GM11168 (cell line): ENCODE measurements around the gene CES3.
"Not testable (repeated sequence)": the region's sequence is repeated elsewhere in the genome, so short reads cannot be mapped to it uniquely, and the experiment has no call there.

Experiments used
- in situ Hi-C: fragments of 300-500 bp; cut with MboI; formaldehyde crosslinking; loops from one replicate; pipeline ENCODE4 v1.12.0; 2022; ENCODE audit warnings: low sequenced_read_pairs; ENCODE audit not compliant: unreplicated experiment

CES3 gene

DNA sequence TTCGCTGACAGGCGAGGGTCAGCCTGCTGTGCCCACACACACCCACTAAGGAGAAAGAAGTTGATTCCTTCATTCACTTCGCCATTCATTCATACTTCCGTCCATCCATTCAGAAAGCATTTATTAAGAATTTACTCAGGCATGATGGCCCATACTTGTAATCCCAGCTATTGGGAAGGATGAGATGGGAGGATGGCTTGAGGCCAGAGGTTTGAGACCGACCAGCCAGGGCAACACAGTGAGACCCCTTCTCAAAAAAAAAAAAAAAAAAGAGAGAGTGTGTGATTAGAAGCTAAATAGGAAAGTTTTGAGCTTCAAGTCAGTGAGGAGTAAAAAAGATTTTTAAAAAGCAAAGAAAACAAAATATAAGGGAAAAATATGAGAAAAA lies 17.0 kb upstream of the CES3 start:
- in situ Hi-C loops = no loop called here

GRCh38 chr16:66944971-66945370 lies 16.1 kb upstream of the CES3 start:
- in situ Hi-C loops = not testable (repeated sequence)

GRCh38 chr16:66945939-66946338 lies 15.1 kb upstream of the CES3 start:
- in situ Hi-C loops = no loop called here

DNA sequence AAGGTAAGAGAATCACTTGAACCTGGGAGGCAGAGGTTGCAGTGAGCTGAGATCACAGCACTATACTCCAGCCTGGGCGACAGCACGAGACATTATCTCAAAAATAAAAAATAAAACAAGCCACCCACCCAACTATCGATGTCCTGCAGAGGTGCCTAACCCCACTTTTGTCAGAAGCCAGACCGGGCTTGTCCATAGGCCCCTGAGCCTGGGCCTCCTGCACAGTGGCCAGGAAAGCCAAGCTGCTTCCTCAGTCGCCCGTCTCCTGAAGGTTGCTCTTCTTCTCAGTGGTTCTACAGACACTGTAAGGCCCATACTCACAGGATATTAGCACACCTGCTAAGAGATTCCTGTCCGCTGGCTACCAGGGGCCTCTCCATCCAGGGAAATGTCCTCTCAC lies 14.5 kb upstream of the CES3 start:
- in situ Hi-C loops = no loop called here

GRCh38 chr16:66946974-66947301 lies 14.1 kb upstream of the CES3 start:
- in situ Hi-C loops = no loop called here

DNA sequence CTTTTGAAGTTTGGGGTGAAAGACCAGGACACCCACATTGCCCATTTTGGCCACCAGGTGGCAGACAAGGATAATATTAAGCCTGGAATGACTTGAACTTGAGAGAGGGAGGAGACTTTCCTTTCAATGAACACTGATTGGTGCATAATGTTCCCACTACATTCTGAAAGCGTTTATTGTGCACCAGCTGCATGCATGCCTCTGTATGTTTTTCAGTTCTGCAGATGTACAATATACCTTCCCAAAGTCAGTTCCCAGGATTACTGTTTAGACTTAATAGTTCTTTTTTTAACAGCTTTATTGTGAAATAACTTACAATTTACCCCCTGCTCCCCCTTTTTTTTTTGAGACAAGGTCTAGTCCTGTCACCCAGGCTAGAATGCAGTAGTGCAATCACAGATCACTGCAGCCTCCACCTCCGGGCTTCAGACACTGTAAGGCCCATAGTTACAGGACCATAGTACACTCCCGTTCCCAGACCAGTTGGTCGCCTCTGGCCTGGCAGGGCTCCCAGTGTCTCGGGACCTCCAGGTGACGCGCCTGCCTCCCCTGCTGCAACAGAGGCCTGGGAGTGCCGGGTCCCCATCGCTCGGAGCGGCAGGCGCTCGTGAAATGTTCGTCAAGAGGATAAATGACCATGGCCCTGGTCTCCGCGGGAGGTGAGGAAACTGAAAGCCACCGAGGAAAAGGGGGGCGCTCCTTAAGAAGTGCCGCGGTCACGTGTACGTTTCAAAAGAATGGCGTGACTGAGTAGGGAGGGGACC lies 13.6 kb upstream of the CES3 start:
- in situ Hi-C loops = no loop called here

- in situ Hi-C loops = no loop called here
Observed at GRCh38 chr16:66948134-66948836, 12.8 kb upstream of the CES3 start.

GRCh38 chr16:66948837-66949225 lies 12.2 kb upstream of the CES3 start:
- in situ Hi-C loops = no loop called here

GRCh38 chr16:66949472-66949871 lies 11.6 kb upstream of the CES3 start:
- in situ Hi-C loops = no loop called here

- in situ Hi-C loops = loop anchor here (25.0 kb wide), 1 partner anchor 462 kb away; the partner anchor contains the start of gene ZDHHC1
Observed at GRCh38 chr16:66950437-66950836, 10.6 kb upstream of the CES3 start.

DNA sequence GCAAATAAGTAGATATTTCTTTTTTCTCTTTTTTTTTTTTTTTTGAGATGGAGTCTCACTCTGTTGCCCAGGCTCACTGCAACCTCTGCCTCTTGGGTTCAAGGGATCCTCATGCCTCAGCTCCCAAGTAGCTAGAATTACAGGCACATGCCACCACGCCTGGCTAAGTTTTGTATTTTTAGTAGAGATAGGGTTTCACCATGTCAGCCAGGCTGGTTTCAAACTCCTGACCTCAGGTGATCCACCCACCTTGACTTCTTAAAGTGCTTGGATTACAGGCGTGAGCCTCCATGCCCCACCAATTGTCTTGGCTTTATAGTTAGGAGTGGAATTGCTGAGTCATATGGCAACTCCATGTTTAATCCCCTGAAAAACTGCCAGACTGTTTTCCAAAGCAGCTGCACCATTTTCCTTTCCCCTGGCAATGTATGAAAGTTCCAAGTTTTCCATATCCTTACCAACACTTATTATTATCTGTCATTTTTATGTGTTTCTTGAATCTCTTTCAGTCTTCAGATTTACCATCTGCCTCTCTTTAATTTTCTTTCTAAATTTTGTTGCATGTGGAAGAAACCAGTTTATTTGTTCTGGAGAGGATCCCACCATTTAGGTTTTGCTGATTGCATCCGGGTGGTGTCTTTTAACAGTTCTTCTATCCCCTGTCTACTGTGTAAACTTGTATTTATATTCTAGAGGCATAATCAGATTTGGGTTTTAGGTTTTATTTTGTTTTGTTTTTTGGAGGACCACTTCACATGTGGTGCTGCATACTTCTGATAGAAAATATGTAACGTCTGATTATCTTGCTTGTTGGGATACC lies 9.9 kb upstream of the CES3 start:
- in situ Hi-C loops = loop anchor here (25.0 kb wide), 1 partner anchor 461 kb away; the partner anchor contains the start of gene ZDHHC1

GRCh38 chr16:66952430-66953110 lies 8.5 kb upstream of the CES3 start:
- in situ Hi-C loops = loop anchor here (25.0 kb wide), 1 partner anchor 460 kb away; the partner anchor contains the start of gene ZDHHC1

DNA sequence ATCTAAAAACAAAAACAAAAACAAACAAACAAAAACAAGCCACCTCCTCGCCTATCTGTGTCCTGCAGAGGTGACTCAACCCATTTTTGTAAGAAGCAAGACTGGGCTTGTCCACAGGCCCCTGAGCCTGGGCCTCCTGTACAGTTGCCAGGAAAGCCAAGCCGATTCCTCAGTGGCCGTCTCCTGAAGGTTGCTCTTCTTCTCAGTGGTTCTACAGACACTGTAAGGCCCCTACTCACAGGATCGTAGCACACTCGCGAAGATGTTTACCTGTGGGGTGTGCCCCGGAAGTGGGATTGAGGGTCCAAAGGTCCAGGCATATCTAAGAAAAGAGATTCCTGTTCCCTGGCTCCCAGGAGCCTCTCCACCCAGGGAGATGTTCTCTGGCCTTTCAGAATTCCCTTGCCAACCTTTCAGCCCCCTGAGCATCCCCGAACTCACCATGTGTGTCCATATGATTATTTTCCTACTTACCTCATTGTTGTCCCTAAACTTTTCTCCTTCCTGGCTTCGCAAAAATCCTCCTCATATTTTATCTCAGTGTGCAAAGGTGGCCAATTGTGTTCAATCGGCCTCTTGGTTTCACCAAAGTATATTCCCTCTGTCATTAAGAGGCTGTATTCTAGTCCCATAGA lies 7.5 kb upstream of the CES3 start:
- in situ Hi-C loops = loop anchor here (25.0 kb wide), 1 partner anchor 459 kb away; the partner anchor contains the start of gene ZDHHC1

DNA sequence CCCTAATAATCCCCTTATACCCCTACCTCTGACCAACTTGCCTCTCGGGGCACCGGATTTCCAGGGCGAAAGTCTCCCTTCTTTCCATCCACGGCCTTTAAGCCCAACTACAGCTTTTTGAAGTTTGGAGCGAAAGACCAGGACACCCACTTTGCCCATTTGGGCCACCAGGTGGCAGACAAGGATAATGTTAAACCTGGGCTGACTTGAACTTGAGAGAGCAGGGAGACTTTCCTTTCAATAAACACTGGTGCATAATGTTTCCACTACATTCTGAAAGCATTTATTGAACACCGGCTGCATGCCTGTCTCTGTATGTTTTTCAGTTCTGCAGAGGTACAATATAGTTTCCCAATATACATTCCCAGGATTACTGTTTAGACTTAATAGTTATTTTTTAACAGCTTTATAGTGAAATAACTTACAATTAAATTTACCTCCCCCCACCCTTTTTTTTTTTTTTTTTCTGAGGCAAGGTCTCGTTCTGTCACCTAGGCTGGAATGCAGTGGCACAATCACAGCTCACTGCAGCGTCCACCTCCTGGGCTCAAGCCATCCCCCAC lies 6.9 kb upstream of the CES3 start:
- in situ Hi-C loops = loop anchor here (25.0 kb wide), 1 partner anchor 458 kb away; the partner anchor contains the start of gene ZDHHC1

GRCh38 chr16:66955363-66956153 lies 5.5 kb upstream of the CES3 start:
- in situ Hi-C loops = loop anchor here (25.0 kb wide), 1 partner anchor 457 kb away; the partner anchor contains the start of gene ZDHHC1

DNA sequence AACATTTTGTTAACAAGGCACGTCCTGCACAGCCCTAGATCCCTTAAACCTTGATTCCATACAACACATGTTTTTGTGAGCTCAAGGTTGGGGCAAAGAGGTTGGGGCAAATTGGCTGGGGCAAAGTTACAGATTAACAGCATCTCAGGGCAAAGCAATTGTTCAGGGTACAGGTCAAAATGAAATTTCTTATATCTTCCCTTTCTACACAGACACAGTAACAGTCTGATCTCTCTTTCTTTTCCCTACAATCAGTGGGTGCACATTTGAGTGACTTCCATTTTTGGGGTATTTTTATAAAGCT lies 5.0 kb upstream of the CES3 start:
- in situ Hi-C loops = loop anchor here (25.0 kb wide), 1 partner anchor 456 kb away; the partner anchor contains the start of gene ZDHHC1

- in situ Hi-C loops = loop anchor here (25.0 kb wide), 1 partner anchor 453 kb away; the partner anchor contains the start of gene ZDHHC1
Observed at GRCh38 chr16:66958857-66959703, 2.0 kb upstream of the CES3 start.
